K562 (cell line): Measurements from ENCODE around the gene TCF3. TPM values are rescaled to one million over a fixed set of nuclear protein-coding genes. Genes with fewer than 3 reads are reported as not detected.
A peak's percentile ranks its signal among the peaks of the same experiment; 100 is the strongest.

ENCODE experiments used
- ATAC-seq: fragments of 200-7000 bp; cut with Tn5 transposase; 3 replicates; pipeline ENCODE4 v1.9.1; 2020; ENCODE audit warnings: moderate library complexity
- BruUV-seq: library from RNA; stranded (reverse); fragments of 400-500 nt; replicated peaks from 2 replicates; lab custom pipeline; 2021; lab: Mats Ljungman, UMichigan
- CTCF ChIA-PET: fragments of 300-600 bp; formaldehyde crosslinking; extraction: SDS; loops from one replicate; lab custom pipeline; 2021; ENCODE audit warnings: low intra/inter-chr PET ratio; lab: Yijun Ruan, JAX
- POLR2A ChIA-PET: fragments of 300-600, 350-650 bp; sonication (Branson Sonifier 250); formaldehyde crosslinking; extraction: SDS; loops from one replicate; lab custom pipeline; 2021; ENCODE audit warnings: antibody characterized with exemption, inconsistent platforms; lab: Yijun Ruan, JAX
- DNase-seq, 4 experiments: peaks; one replicate each; pipeline versions ENCODE4 v3.0.0 to v3.0.0-alpha.2; 2011 to 2018; ENCODE audit warnings: low spot score in 3 of 4, mixed read lengths in 3 of 4; ENCODE audit errors: extremely low read depth in 1 of 4
- FAIRE-seq: peaks from 2 replicates; lab custom pipeline; 2011; peaks lifted over from hg19 to GRCh38; lab: Jason Lieb, UNC
- H2AFZ ChIP-seq: 2 replicates; pipeline ENCODE4 v1.6.0; 2011; ENCODE audit warnings: low read depth, low read length, control low read depth, inconsistent platforms
- H3K27ac ChIP-seq: fragments of 200-600 bp; 3 replicates; pipeline ENCODE4 v1.8.0; 2011; ENCODE audit warnings: low read depth, mild to moderate bottlenecking, control low read depth, inconsistent platforms, low read length, moderate library complexity, mixed read lengths; ENCODE audit errors: extremely low read depth
- H3K27me3 ChIP-seq, 2 experiments: fragments of 300-600 bp in 1 of 2; 2 replicates in 1 of 2; 3 replicates in 1 of 2; pipeline versions ENCODE4 v1.6.0 to v1.8.0; 2011; ENCODE audit warnings: inconsistent platforms in 2 of 2, low read length in 2 of 2, mild to moderate bottlenecking in 1 of 2, mixed read lengths in 1 of 2, moderate library complexity in 1 of 2; ENCODE audit not compliant: control insufficient read depth in 2 of 2, insufficient read depth in 2 of 2
- H3K36me3 ChIP-seq: fragments of 300-600 bp; 3 replicates; pipeline ENCODE4 v1.8.0; 2011; ENCODE audit warnings: mild to moderate bottlenecking, low read length, inconsistent platforms; ENCODE audit not compliant: control insufficient read depth, insufficient read depth
- H3K4me1 ChIP-seq, 2 experiments: fragments of 200-600 bp in 1 of 2; replicated peaks in 1 of 2; 2 replicates in 1 of 2; 3 replicates in 1 of 2; pipeline versions ENCODE4 v1.5.1 to v1.8.0; 2011; ENCODE audit warnings: inconsistent platforms in 2 of 2, low read length in 2 of 2, mild to moderate bottlenecking in 1 of 2, mixed read lengths in 1 of 2, moderate library complexity in 1 of 2; ENCODE audit not compliant: control insufficient read depth in 2 of 2, insufficient read depth in 2 of 2
- H3K4me2 ChIP-seq: 2 replicates; pipeline ENCODE4 v1.6.1; 2011; ENCODE audit warnings: low read length, control low read depth, inconsistent platforms, mixed read lengths; ENCODE audit not compliant: insufficient read depth
- H3K4me3 ChIP-seq: fragments of 200-600 bp; sonication (generic), shearing (Covaris generic); 2 replicates; pipeline ENCODE4 v1.5.1; 2016; ENCODE audit warnings: control low read depth, inconsistent platforms
- H3K79me2 ChIP-seq: fragments of 200-600 bp; 3 replicates; pipeline ENCODE4 v1.8.0; 2011; ENCODE audit warnings: low read length, inconsistent platforms; ENCODE audit not compliant: control insufficient read depth, insufficient read depth
- H3K9ac ChIP-seq, 2 experiments: 2 replicates each; pipeline versions ENCODE4 v1.6.0 to v1.6.1; 2011; ENCODE audit warnings: low read depth in 2 of 2, low read length in 2 of 2, control low read depth in 1 of 2, inconsistent platforms in 1 of 2, mild to moderate bottlenecking in 1 of 2, mixed read lengths in 1 of 2; ENCODE audit not compliant: insufficient read depth in 1 of 2
- H3K9me1 ChIP-seq: one replicate; pipeline ENCODE4 v1.6.0; 2011; ENCODE audit warnings: inconsistent platforms, mild to moderate bottlenecking, low read length, moderate library complexity; ENCODE audit not compliant: control insufficient read depth, insufficient read depth
- H3K9me3 ChIP-seq: replicated peaks from 2 replicates; pipeline ENCODE4 v1.5.1; 2011; ENCODE audit warnings: low read depth, low read length, inconsistent platforms; ENCODE audit not compliant: control insufficient read depth, insufficient read depth
- H4K20me1 ChIP-seq: replicated peaks from 2 replicates; pipeline ENCODE4 v1.6.1; 2011; ENCODE audit warnings: low read length, inconsistent platforms, mixed read lengths; ENCODE audit not compliant: control insufficient read depth, insufficient read depth
- EGR1 ChIP-seq: fragments of 450-650 bp; conservative IDR thresholded peaks from 2 replicates; pipeline ENCODE4 v1.6.1; 2017; ENCODE audit warnings: mild to moderate bottlenecking
- GATAD2A ChIP-seq: fragments of 450-650 bp; IDR thresholded peaks from 2 replicates; pipeline ENCODE4 v1.6.1; 2017
- NCOR1 ChIP-seq: fragments of 450-650 bp; IDR thresholded peaks from 2 replicates; pipeline ENCODE4 v1.6.1; 2016; ENCODE audit warnings: mild to moderate bottlenecking, moderate library complexity
- NELFE ChIP-seq: IDR thresholded peaks from 2 replicates; pipeline ENCODE4 v1.6.1; 2011; ENCODE audit warnings: mild to moderate bottlenecking; ENCODE audit not compliant: insufficient read depth, insufficient read length
- SPI1 ChIP-seq: IDR thresholded peaks from 2 replicates; pipeline ENCODE4 v1.6.1; 2011; ENCODE audit warnings: low read depth, low read length, control low read depth, borderline replicate concordance
- WGBS: fragments of 100-300 bp; shearing (Covaris generic); methylation state at CpG from one replicate; pipeline ENCODE4 v1.1.6; 2016; ENCODE audit warnings: low coverage, mixed read lengths; ENCODE audit not compliant: insufficient coverage; ENCODE audit errors: missing lambda C conversion rate; 5-methylcytosine and 5-hydroxymethylcytosine counted together
- in situ Hi-C: fragments of 300-500 bp; cut with MboI; formaldehyde crosslinking; loops from 4 replicates; pipeline ENCODE4 v1.15.0; 2018; ENCODE audit warnings: inconsistent platforms, mixed read lengths
- intact Hi-C: fragments of 100-400 bp; cut with micrococcal nuclease; formaldehyde crosslinking; loops from 2 replicates; pipeline ENCODE4 v1.14.2; 2022
- polyA plus RNA-seq, 8 experiments: library from polyadenylated mRNA; depleted of rRNA in 4 of 8; stranded (reverse) in 5 of 8; unstranded in 3 of 8; fragments of >200 nt; fragmentation: Nextera tagmentation in 2 of 8; fragmentation: Illumina TruSeq in 1 of 8; extraction: Ambion mirVana in 2 of 8; extraction: Trizol in 1 of 8; gene quantifications; 2 replicates each; pipeline versions ENCODE4 v1.2.1 to v1.2.3, GENCODE V29; 2011 to 2014; ENCODE audit warnings: inconsistent platforms in 1 of 8, missing spikeins in 1 of 8
- total RNA-seq, 7 experiments: library from RNA; depleted of rRNA in 6 of 7; stranded (reverse); fragments of >200 nt in 6 of 7; fragmentation: Illumina TruSeq in 2 of 7; extraction: Trizol in 2 of 7; gene quantifications; 2 replicates each; pipeline versions ENCODE4 v1.2.1 to v1.2.3, GENCODE V29; 2011 to 2021; ENCODE audit warnings: low replicate concordance in 1 of 7

TCF3 gene
- total and polyA plus RNA-seq, 9 of the 15 experiments (the other 6 are each of a cell fraction or from before 2014, with no cell fraction given), result 5.6 to 259 (median 84.0) TPM

DNA sequence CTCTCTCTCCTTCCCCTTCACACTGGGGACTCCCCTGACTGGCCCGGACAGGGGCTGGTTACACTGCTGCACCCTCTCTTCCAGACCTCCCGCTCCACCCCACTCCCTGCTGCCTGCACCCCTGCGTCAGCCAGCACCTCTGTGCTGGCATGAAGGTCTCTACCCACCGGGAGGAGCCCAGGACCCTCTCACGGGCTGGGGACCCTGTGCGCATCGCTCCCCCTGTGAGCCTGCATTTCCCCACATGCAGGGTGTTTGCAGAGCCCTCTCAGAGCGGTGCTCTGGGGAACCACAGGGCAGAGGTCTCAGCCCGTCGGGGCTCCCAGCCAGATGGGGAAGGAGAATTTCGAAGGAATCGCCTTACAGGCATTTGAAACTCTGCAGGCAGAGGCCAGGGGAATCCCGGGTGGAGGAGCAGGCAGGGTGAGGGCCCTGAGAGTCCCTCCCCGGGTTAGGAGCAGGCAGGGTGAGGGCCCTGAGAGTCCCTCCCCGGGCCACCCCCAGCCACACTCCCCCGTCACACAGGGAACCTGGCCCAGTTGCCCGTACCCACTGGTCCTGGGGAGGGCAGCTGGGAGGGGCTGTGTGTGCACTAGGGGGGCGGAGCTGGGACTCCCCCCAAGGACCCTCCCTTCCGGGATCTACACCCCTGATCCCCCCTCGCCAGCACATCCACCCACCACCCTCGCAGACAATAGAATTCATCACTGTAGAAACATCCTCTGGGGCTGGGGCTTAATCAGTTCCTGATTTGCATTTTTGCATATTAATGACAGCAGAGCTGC is 16.3 kb upstream of the TCF3 start:
- FAIRE-seq (peak; percentile 42), DNase-seq (no peak), ATAC-seq (peak; percentile 32)
- POLR2A ChIA-PET, result interaction anchor here (0.6 to 1.1 kb wide), 3 partner anchors 12 to 252 kb away, joined by 3 read pairs; no protein-coding TSS in a partner anchor
- WGBS, result 21% methylated on average over 20 of the region's 21 CpGs
- BruUV-seq, result no TSS peak
- Histone ChIP-seq H4K20me1 (no peaks in the 10 kb centered on the region), H3K4me2 (no peak overlapping the region), H2AFZ (peak overlapping the region; percentile 63), H3K79me2 (no peaks in the 10 kb centered on the region), H3K4me1 (peaks cover 11 to 58% of the 10 kb centered on the region in 2 experiments; a peak in 4 of 5 replicates), H3K27ac (no peak overlapping the region), H3K36me3 (no peaks in the 10 kb centered on the region; the same call in 2 of the 3 replicates), H3K4me3 (no peak overlapping the region), H3K9ac (peak overlapping the region in 1 of 2 experiments; percentile 82; a peak in 2 of 4 replicates), H3K9me1 (peaks cover 4% of the 10 kb centered on the region), H3K27me3 (no peaks in the 10 kb centered on the region), H3K9me3 (no peaks in the 10 kb centered on the region)
- CTCF ChIA-PET, result interaction anchor here (0.6 to 0.7 kb wide), 2 partner anchors 155 to 1257 kb away, joined by 3 read pairs; no protein-coding TSS in a partner anchor
- peak; percentile 52; the same call in 1 of the 2 replicates for TF ChIP-seq GATAD2A
- TF ChIP-seq SPI1, result peak; percentile 47; the same call in 1 of the 2 replicates
- no peak for TF ChIP-seq NCOR1
- TF ChIP-seq EGR1, result peak; percentile 21; the same call in 1 of the 2 replicates
- TF ChIP-seq NELFE, result no peak
- intact Hi-C loops, result no loop called here
- in situ Hi-C loops, result no loop called here
